WTC11 (cell line): ENCODE data around the gene THYN1. TPM values are rescaled to one million over a fixed set of nuclear protein-coding genes. Genes with fewer than 3 reads are reported as not detected.

Source experiments
- ATAC-seq: fragments of 200-7000 bp; cut with Tn5 transposase; 2 replicates; pipeline ENCODE4 v1.10.0; 2021; ENCODE audit warnings: mild to moderate bottlenecking, moderate library complexity
- CTCF ChIA-PET: fragments of 300-600 bp; sonication (Branson Sonifier 250); formaldehyde crosslinking; loops from one replicate; lab custom pipeline; 2021; ENCODE audit warnings: antibody characterized with exemption; lab: Charles Lee
- POLR2A ChIA-PET: fragments of 350-600 bp; sonication (Branson Sonifier 250); formaldehyde crosslinking; loops from one replicate; lab custom pipeline; 2021; ENCODE audit warnings: antibody characterized with exemption; lab: Charles Lee
- DNase-seq: peaks from one replicate; pipeline ENCODE4 v3.0.0; 2021; ENCODE audit warnings: low spot score
- H3K27ac Mint-ChIP-seq: 2 replicates; pipeline ENCODE4 v1.8.0; 2021; ENCODE audit warnings: mixed read lengths
- H3K27me3 Mint-ChIP-seq: 2 replicates; pipeline ENCODE4 v1.8.0; 2021; ENCODE audit warnings: low read depth, mild to moderate bottlenecking, moderate library complexity, mixed read lengths
- H3K36me3 Mint-ChIP-seq: 2 replicates; pipeline ENCODE4 v1.8.0; 2021; ENCODE audit warnings: mixed read lengths
- H3K4me1 Mint-ChIP-seq: 2 replicates; pipeline ENCODE4 v1.8.0; 2022; ENCODE audit warnings: mixed read lengths
- H3K4me3 Mint-ChIP-seq: 2 replicates; pipeline ENCODE4 v1.8.0; 2021; ENCODE audit warnings: mild to moderate bottlenecking, moderate library complexity, mixed read lengths
- H3K9me3 Mint-ChIP-seq: 2 replicates; pipeline ENCODE4 v1.8.0; 2021; ENCODE audit warnings: mixed read lengths
- CREB1 ChIP-seq: sonication (generic); formaldehyde crosslinking; IDR thresholded peaks from 2 replicates; pipeline ENCODE4 v1.8.0; 2023; ENCODE audit warnings: mild to moderate bottlenecking, missing genetic modification reagents
- GTF2I ChIP-seq: fragments of 250-450 bp; sonication (Bioruptor Pico); conservative IDR thresholded peaks from 2 replicates; pipeline ENCODE4 v1.4.0; 2021; ENCODE audit warnings: mild to moderate bottlenecking
- HMGA2 ChIP-seq: fragments of 250-450 bp; sonication (Bioruptor Pico); IDR thresholded peaks from 2 replicates; pipeline ENCODE4 v1.4.0; 2021; ENCODE audit warnings: mild to moderate bottlenecking, moderate library complexity
- MYBL2 ChIP-seq: sonication (generic); formaldehyde crosslinking; IDR thresholded peaks from 2 replicates; pipeline ENCODE4 v1.8.1; 2023; ENCODE audit warnings: mild to moderate bottlenecking, moderate library complexity, missing genetic modification reagents
- PRRX2 ChIP-seq: fragments of 250-450 bp; sonication (Bioruptor Pico); IDR thresholded peaks from 2 replicates; pipeline ENCODE4 v1.8.0; 2021; ENCODE audit warnings: mild to moderate bottlenecking
- SMAD3 ChIP-seq: sonication (generic); formaldehyde crosslinking; IDR thresholded peaks from 2 replicates; pipeline ENCODE4 v1.8.0; 2022; ENCODE audit warnings: missing genetic modification reagents, mild to moderate bottlenecking, borderline replicate concordance
- SP1 ChIP-seq: sonication (generic); formaldehyde crosslinking; conservative IDR thresholded peaks from 2 replicates; pipeline ENCODE4 v1.8.1; 2022; ENCODE audit warnings: missing genetic modification reagents
- TEAD1 ChIP-seq: sonication (generic); formaldehyde crosslinking; IDR thresholded peaks from 2 replicates; pipeline ENCODE4 v1.8.0; 2022; ENCODE audit warnings: mild to moderate bottlenecking, missing genetic modification reagents
- TEAD4 ChIP-seq: sonication (generic); formaldehyde crosslinking; IDR thresholded peaks from 2 replicates; pipeline ENCODE4 v1.8.0; 2022; ENCODE audit warnings: mild to moderate bottlenecking, missing genetic modification reagents
- ZNF219 ChIP-seq: sonication (generic); formaldehyde crosslinking; IDR thresholded peaks from 2 replicates; pipeline ENCODE4 v1.8.0; 2023; ENCODE audit warnings: missing genetic modification reagents, mild to moderate bottlenecking, borderline replicate concordance
- total RNA-seq: library from RNA; stranded (reverse); gene quantifications from 3 replicates; pipeline ENCODE4 v1.2.3, GENCODE V29; 2021
- TF ChIP-seq, protein P1 (sequence below): sonication (generic); formaldehyde crosslinking; IDR thresholded peaks from 2 replicates; pipeline ENCODE4 v1.8.1; 2022; ENCODE audit warnings: low read depth, missing genetic modification reagents, borderline replicate concordance
- TF ChIP-seq, protein P2 (sequence below): sonication (generic); formaldehyde crosslinking; conservative IDR thresholded peaks from 2 replicates; pipeline ENCODE4 v1.8.1; 2023; ENCODE audit warnings: mild to moderate bottlenecking, low read depth, missing genetic modification reagents, moderate library complexity
- TF ChIP-seq, protein P3 (sequence below): sonication (generic); formaldehyde crosslinking; IDR thresholded peaks from 2 replicates; pipeline ENCODE4 v1.8.0; 2022; ENCODE audit warnings: missing genetic modification reagents
- TF ChIP-seq, protein P4 (sequence below): fragments of 250-450 bp; sonication (Bioruptor Pico); conservative IDR thresholded peaks from 2 replicates; pipeline ENCODE4 v1.9.0; 2021; ENCODE audit warnings: mild to moderate bottlenecking
- TF ChIP-seq, protein P5 (sequence below): sonication (generic); formaldehyde crosslinking; IDR thresholded peaks from 2 replicates; pipeline ENCODE4 v1.8.1; 2022; ENCODE audit warnings: missing genetic modification reagents, borderline replicate concordance
- TF ChIP-seq, protein P6 (sequence below): sonication (generic); formaldehyde crosslinking; IDR thresholded peaks from 2 replicates; pipeline ENCODE4 v1.8.1; 2023; ENCODE audit warnings: mild to moderate bottlenecking, moderate library complexity, missing genetic modification reagents
- TF ChIP-seq, protein P7 (sequence below): sonication (generic); formaldehyde crosslinking; IDR thresholded peaks from 2 replicates; pipeline ENCODE4 v1.8.0; 2022; ENCODE audit warnings: mild to moderate bottlenecking, missing genetic modification reagents
- TF ChIP-seq, protein P8 (sequence below): sonication (generic); formaldehyde crosslinking; IDR thresholded peaks from 2 replicates; pipeline ENCODE4 v1.8.0; 2022; ENCODE audit warnings: mild to moderate bottlenecking, missing genetic modification reagents
- TF ChIP-seq, protein P9 (sequence below): sonication (generic); formaldehyde crosslinking; IDR thresholded peaks from 2 replicates; pipeline ENCODE4 v1.8.0; 2022; ENCODE audit warnings: mild to moderate bottlenecking, missing genetic modification reagents

Gene THYN1
- total RNA-seq, 1 experiment from 2014 or later, result 80.2 TPM

DNA sequence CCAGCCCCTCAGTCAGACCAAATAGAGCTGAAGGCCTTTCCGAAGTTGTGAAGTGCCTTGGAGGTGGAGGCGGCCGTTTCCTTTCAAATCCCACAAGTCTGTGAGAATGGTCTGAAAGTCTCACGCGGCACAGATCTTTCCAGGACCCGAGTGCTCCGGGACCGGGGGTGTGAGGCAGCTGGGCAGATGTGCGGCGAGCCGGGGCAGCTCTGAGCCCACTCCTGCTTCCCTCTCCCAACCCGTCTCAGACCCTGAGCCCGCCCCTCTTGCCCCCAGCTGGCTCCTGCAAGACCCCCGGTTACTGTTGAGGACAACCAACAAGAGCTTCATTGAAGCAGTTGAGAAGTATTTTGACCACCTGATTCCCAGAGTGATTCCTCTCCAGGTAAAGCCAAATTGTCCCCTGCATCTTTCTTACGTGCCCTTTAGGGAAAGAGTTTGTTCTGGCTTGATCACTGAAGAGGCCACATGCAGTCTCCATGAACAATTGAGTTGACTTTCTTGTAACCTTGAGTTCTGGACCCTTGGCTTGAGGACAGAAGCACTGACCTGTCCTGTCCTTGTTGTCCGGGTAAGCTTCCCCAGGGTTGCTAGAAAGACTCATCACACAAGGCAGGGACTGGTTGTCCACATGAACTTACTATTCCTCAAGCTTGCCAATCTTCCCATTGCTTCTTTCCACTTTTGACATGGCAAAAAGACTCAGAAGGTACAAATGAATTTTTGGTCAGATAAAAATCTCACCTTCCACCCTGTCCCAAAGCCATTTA is 30.5 kb upstream of the THYN1 start:
- ChIA-PET CTCF (interaction anchor here (0.5 kb wide), 1 partner anchor 253 kb away, joined by 3 read pairs; no protein-coding TSS in a partner anchor), POLR2A (no interaction called here)
- no peaks in the 10 kb centered on the region for H3K27me3 Mint-ChIP-seq
- ATAC-seq, result no peak
- H3K9me3 Mint-ChIP-seq, result no peaks in the 10 kb centered on the region
- no peak overlapping the region for H3K27ac Mint-ChIP-seq
- no peak overlapping the region for H3K4me3 Mint-ChIP-seq
- peaks cover 56% of the 10 kb centered on the region for H3K36me3 Mint-ChIP-seq
- no peak for DNase-seq
- peaks cover 27% of the 10 kb centered on the region for H3K4me1 Mint-ChIP-seq
- no peak for TF ChIP-seq GTF2I (CRISPR knock-in tag)
- no peak for TF ChIP-seq SP1 (CRISPR knock-in tag)
- TF ChIP-seq SMAD3, result no peak
- TF ChIP-seq, protein P1, sequence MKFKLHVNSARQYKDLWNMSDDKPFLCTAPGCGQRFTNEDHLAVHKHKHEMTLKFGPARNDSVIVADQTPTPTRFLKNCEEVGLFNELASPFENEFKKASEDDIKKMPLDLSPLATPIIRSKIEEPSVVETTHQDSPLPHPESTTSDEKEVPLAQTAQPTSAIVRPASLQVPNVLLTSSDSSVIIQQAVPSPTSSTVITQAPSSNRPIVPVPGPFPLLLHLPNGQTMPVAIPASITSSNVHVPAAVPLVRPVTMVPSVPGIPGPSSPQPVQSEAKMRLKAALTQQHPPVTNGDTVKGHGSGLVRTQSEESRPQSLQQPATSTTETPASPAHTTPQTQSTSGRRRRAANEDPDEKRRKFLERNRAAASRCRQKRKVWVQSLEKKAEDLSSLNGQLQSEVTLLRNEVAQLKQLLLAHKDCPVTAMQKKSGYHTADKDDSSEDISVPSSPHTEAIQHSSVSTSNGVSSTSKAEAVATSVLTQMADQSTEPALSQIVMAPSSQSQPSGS (CRISPR knock-in tag), result no peak
- TF ChIP-seq, protein P2, sequence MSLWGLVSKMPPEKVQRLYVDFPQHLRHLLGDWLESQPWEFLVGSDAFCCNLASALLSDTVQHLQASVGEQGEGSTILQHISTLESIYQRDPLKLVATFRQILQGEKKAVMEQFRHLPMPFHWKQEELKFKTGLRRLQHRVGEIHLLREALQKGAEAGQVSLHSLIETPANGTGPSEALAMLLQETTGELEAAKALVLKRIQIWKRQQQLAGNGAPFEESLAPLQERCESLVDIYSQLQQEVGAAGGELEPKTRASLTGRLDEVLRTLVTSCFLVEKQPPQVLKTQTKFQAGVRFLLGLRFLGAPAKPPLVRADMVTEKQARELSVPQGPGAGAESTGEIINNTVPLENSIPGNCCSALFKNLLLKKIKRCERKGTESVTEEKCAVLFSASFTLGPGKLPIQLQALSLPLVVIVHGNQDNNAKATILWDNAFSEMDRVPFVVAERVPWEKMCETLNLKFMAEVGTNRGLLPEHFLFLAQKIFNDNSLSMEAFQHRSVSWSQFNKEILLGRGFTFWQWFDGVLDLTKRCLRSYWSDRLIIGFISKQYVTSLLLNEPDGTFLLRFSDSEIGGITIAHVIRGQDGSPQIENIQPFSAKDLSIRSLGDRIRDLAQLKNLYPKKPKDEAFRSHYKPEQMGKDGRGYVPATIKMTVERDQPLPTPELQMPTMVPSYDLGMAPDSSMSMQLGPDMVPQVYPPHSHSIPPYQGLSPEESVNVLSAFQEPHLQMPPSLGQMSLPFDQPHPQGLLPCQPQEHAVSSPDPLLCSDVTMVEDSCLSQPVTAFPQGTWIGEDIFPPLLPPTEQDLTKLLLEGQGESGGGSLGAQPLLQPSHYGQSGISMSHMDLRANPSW, result no peak
- TF ChIP-seq, protein P3, sequence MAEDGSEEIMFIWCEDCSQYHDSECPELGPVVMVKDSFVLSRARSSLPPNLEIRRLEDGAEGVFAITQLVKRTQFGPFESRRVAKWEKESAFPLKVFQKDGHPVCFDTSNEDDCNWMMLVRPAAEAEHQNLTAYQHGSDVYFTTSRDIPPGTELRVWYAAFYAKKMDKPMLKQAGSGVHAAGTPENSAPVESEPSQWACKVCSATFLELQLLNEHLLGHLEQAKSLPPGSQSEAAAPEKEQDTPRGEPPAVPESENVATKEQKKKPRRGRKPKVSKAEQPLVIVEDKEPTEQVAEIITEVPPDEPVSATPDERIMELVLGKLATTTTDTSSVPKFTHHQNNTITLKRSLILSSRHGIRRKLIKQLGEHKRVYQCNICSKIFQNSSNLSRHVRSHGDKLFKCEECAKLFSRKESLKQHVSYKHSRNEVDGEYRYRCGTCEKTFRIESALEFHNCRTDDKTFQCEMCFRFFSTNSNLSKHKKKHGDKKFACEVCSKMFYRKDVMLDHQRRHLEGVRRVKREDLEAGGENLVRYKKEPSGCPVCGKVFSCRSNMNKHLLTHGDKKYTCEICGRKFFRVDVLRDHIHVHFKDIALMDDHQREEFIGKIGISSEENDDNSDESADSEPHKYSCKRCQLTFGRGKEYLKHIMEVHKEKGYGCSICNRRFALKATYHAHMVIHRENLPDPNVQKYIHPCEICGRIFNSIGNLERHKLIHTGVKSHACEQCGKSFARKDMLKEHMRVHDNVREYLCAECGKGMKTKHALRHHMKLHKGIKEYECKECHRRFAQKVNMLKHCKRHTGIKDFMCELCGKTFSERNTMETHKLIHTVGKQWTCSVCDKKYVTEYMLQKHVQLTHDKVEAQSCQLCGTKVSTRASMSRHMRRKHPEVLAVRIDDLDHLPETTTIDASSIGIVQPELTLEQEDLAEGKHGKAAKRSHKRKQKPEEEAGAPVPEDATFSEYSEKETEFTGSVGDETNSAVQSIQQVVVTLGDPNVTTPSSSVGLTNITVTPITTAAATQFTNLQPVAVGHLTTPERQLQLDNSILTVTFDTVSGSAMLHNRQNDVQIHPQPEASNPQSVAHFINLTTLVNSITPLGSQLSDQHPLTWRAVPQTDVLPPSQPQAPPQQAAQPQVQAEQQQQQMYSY, result no peak
- TF ChIP-seq TEAD1 (CRISPR knock-in tag), result no peak
- TF ChIP-seq, protein P4, sequence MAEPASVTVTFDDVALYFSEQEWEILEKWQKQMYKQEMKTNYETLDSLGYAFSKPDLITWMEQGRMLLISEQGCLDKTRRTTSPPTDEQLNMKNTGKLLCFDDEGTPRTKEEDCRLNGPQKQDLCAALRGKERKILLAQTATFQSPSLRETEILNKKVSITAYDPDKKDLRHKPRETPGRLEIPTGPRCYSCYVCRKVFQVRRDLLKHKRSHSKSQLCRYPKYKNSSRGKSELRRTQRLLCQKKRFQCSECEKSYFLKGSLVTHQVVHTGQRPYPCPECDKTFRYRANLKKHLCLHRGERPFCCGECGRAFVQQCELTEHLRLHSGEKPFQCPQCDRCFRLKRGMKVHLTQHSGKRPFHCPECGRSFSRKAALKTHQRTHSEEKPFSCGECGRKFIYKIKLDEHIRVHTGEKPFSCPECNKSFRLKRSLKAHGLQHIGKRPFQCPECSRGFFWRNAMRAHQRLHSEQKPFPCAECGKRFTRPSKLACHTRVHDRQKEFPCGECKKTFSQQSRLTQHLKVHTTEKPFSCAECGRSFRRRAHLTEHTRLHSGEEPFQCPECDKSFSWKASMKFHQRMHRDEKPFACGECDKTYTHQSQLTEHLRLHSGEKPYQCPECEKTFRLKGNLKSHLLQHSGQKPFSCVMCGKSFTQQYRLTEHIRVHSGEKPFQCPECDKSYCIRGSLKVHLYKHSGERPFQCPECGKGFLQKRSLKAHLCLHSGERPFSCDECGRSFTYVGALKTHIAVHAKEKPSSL, result no peak
- TF ChIP-seq, protein P5, sequence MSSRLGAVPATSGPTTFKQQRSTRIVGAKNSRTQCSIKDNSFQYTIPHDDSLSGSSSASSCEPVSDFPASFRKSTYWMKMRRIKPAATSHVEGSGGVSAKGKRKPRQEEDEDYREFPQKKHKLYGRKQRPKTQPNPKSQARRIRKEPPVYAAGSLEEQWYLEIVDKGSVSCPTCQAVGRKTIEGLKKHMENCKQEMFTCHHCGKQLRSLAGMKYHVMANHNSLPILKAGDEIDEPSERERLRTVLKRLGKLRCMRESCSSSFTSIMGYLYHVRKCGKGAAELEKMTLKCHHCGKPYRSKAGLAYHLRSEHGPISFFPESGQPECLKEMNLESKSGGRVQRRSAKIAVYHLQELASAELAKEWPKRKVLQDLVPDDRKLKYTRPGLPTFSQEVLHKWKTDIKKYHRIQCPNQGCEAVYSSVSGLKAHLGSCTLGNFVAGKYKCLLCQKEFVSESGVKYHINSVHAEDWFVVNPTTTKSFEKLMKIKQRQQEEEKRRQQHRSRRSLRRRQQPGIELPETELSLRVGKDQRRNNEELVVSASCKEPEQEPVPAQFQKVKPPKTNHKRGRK, result no peak
- TF ChIP-seq HMGA2 (CRISPR knock-in tag), result no peak
- TF ChIP-seq MYBL2, result no peak
- no peak for TF ChIP-seq TEAD4 (CRISPR knock-in tag)
- TF ChIP-seq, protein P6, sequence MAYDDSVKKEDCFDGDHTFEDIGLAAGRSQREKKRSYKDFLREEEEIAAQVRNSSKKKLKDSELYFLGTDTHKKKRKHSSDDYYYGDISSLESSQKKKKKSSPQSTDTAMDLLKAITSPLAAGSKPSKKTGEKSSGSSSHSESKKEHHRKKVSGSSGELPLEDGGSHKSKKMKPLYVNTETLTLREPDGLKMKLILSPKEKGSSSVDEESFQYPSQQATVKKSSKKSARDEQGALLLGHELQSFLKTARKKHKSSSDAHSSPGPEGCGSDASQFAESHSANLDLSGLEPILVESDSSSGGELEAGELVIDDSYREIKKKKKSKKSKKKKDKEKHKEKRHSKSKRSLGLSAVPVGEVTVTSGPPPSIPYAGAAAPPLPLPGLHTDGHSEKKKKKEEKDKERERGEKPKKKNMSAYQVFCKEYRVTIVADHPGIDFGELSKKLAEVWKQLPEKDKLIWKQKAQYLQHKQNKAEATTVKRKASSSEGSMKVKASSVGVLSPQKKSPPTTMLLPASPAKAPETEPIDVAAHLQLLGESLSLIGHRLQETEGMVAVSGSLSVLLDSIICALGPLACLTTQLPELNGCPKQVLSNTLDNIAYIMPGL (CRISPR knock-in tag), result no peak
- TF ChIP-seq, protein P7, sequence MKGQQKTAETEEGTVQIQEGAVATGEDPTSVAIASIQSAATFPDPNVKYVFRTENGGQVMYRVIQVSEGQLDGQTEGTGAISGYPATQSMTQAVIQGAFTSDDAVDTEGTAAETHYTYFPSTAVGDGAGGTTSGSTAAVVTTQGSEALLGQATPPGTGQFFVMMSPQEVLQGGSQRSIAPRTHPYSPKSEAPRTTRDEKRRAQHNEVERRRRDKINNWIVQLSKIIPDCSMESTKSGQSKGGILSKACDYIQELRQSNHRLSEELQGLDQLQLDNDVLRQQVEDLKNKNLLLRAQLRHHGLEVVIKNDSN (CRISPR knock-in tag), result no peak
- TF ChIP-seq, protein P8, sequence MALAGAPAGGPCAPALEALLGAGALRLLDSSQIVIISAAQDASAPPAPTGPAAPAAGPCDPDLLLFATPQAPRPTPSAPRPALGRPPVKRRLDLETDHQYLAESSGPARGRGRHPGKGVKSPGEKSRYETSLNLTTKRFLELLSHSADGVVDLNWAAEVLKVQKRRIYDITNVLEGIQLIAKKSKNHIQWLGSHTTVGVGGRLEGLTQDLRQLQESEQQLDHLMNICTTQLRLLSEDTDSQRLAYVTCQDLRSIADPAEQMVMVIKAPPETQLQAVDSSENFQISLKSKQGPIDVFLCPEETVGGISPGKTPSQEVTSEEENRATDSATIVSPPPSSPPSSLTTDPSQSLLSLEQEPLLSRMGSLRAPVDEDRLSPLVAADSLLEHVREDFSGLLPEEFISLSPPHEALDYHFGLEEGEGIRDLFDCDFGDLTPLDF, result no peak
- TF ChIP-seq, protein P9, sequence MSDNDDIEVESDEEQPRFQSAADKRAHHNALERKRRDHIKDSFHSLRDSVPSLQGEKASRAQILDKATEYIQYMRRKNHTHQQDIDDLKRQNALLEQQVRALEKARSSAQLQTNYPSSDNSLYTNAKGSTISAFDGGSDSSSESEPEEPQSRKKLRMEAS, result no peak
- TF ChIP-seq CREB1, result no peak
- TF ChIP-seq PRRX2 (CRISPR knock-in tag), result no peak
- no peak for TF ChIP-seq ZNF219 (CRISPR knock-in tag)
